GM10266 (cell line): ENCODE results near the gene KDM7A.
"Not testable (repeated sequence)": the region's sequence is repeated elsewhere in the genome, so short reads cannot be mapped to it uniquely, and the experiment has no call there.

Experiments
- DNase-seq: peaks from one replicate; pipeline ENCODE4 v3.0.0; 2012; ENCODE audit errors: extremely low spot score
- TF ChIP-seq, protein P1 (sequence below): IDR thresholded peaks from 2 replicates; pipeline ENCODE4 v1.5.1; 2012; ENCODE audit warnings: mild to moderate bottlenecking, low read depth; ENCODE audit not compliant: control insufficient read depth, insufficient read depth; ENCODE audit errors: missing control alignments

KDM7A gene

GRCh38 chr7:140121326-140121725, 55.5 kb downstream of the KDM7A start:
- TF ChIP-seq, protein P1, sequence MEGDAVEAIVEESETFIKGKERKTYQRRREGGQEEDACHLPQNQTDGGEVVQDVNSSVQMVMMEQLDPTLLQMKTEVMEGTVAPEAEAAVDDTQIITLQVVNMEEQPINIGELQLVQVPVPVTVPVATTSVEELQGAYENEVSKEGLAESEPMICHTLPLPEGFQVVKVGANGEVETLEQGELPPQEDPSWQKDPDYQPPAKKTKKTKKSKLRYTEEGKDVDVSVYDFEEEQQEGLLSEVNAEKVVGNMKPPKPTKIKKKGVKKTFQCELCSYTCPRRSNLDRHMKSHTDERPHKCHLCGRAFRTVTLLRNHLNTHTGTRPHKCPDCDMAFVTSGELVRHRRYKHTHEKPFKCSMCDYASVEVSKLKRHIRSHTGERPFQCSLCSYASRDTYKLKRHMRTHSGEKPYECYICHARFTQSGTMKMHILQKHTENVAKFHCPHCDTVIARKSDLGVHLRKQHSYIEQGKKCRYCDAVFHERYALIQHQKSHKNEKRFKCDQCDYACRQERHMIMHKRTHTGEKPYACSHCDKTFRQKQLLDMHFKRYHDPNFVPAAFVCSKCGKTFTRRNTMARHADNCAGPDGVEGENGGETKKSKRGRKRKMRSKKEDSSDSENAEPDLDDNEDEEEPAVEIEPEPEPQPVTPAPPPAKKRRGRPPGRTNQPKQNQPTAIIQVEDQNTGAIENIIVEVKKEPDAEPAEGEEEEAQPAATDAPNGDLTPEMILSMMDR: no peak
- DNase-seq: no peak

GRCh38 chr7:140114817-140115216, 62.0 kb downstream of the KDM7A start:
- not testable (repeated sequence) for DNase-seq

DNA sequence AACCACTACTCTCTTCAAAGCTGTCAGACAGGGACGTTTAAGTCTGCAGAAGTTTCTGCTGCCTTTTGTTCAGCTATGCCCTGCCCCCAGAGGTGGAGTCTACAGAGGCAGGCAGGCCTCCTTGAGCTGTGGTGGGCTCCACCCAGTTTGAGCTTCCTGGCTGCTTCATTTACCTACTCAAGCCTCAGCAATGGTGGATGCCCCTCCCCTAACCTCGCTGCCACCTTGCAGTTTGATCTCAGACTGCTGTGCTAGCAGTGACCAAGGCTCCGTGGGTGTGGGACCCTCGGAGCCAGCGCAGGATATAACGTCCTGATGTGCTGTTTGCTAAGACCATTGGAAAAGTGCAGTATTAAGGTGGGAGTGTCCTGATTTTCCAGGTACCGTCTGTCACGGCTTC, 68.0 kb downstream of the KDM7A start:
- not testable (repeated sequence) for DNase-seq

DNA sequence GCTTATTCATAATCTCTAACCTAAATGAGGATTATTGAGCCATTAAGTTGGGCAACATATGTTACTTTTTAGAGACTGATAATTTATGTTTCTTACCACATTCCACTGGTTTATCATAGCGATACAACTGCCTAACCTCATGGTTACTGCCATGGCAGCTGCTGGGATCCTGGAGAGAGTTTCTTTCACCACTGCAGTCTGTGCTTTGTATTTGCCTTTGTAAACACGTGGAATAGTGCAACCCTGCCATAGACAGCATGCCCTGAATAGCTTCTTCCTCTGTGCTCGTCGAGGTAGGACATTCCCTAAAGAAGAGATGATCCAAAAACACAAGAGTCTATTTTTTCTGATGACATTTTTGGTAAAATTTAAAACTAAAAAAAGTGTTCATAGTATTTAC, 80.3 kb downstream of the KDM7A start:
- TF ChIP-seq, protein P1: no peak
- DNase-seq: no peak

DNA sequence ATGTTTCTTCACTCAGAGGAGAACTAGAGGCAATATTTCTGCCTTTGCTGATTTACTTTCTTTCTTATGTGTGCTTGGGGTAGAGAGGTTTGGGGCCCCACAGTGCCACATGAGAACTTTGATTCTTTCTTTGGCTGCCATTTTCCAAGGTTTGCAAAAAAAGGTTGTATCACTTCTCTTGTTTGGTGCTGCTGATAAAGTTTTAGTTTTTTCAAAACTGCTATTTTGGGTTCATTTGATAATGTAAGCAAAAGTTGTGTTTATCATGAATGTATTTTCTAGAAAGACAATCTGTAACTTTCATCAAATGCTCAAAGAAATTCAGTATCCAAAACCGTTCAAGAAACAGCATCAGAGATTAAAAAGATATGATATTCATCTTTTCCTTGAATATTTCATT, 83.4 kb downstream of the KDM7A start:
- DNase-seq: no peak
- TF ChIP-seq, protein P1: no peak

- no peak for DNase-seq
- TF ChIP-seq, protein P1: no peak
These were observed 91.3 kb downstream of the KDM7A start for GRCh38 chr7:140085447-140085846.

GRCh38 chr7:140084972-140085371, 91.8 kb downstream of the KDM7A start:
- DNase-seq: peak; percentile 30
- TF ChIP-seq, protein P1: no peak

GRCh38 chr7:140084142-140084655, 92.6 kb downstream of the KDM7A start:
- TF ChIP-seq, protein P1: no peak
- no peak for DNase-seq

DNA sequence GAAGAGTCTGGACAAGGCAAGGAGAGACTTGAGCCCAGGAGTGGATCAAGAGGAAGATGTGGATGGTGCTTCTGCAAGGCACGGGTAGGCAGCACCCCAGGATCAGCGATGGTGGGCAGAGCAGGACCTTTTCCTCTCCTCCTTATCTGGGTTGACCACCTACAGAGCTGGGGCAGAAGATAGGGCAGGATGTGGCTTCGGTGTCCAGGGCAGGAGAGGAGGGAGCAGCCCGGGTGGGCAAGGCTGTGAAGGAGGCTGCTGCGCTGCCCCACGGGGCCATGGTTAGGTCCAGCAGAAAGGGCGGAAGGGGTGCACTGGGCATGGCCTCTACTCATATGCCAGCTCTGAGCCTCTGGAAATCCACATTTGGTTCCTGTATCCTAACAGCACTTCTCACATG, 94.0 kb downstream of the KDM7A start:
- no peak for DNase-seq
- TF ChIP-seq, protein P1: no peak
